WTC11 (cell line): Measurements from ENCODE around the gene RAPGEF5. TPM values are rescaled to one million over a fixed set of nuclear protein-coding genes. Genes with fewer than 3 reads are reported as not detected.

Experiments
- ATAC-seq: fragments of 200-7000 bp; cut with Tn5 transposase; 2 replicates; pipeline ENCODE4 v1.10.0; 2021; ENCODE audit warnings: mild to moderate bottlenecking, moderate library complexity
- CTCF ChIA-PET: fragments of 300-600 bp; sonication (Branson Sonifier 250); formaldehyde crosslinking; loops from one replicate; lab custom pipeline; 2021; ENCODE audit warnings: antibody characterized with exemption; lab: Charles Lee
- POLR2A ChIA-PET: fragments of 350-600 bp; sonication (Branson Sonifier 250); formaldehyde crosslinking; loops from one replicate; lab custom pipeline; 2021; ENCODE audit warnings: antibody characterized with exemption; lab: Charles Lee
- DNase-seq: peaks from one replicate; pipeline ENCODE4 v3.0.0; 2021; ENCODE audit warnings: low spot score
- H3K27ac Mint-ChIP-seq: 2 replicates; pipeline ENCODE4 v1.8.0; 2021; ENCODE audit warnings: mixed read lengths
- H3K27me3 Mint-ChIP-seq: 2 replicates; pipeline ENCODE4 v1.8.0; 2021; ENCODE audit warnings: low read depth, mild to moderate bottlenecking, moderate library complexity, mixed read lengths
- H3K36me3 Mint-ChIP-seq: 2 replicates; pipeline ENCODE4 v1.8.0; 2021; ENCODE audit warnings: mixed read lengths
- H3K4me1 Mint-ChIP-seq: 2 replicates; pipeline ENCODE4 v1.8.0; 2022; ENCODE audit warnings: mixed read lengths
- H3K4me3 Mint-ChIP-seq: 2 replicates; pipeline ENCODE4 v1.8.0; 2021; ENCODE audit warnings: mild to moderate bottlenecking, moderate library complexity, mixed read lengths
- H3K9me3 Mint-ChIP-seq: 2 replicates; pipeline ENCODE4 v1.8.0; 2021; ENCODE audit warnings: mixed read lengths
- JAZF1 ChIP-seq: fragments of 250-450 bp; sonication (Bioruptor Pico); IDR thresholded peaks from 2 replicates; pipeline ENCODE4 v1.9.0; 2021; ENCODE audit warnings: moderate library complexity, mild to moderate bottlenecking, inconsistent platforms
- MXD4 ChIP-seq: fragments of 250-450 bp; sonication (Bioruptor Pico); IDR thresholded peaks from 2 replicates; pipeline ENCODE4 v1.8.0; 2021; ENCODE audit warnings: mild to moderate bottlenecking, moderate library complexity, borderline replicate concordance
- NR3C1 ChIP-seq: sonication (generic); formaldehyde crosslinking; conservative IDR thresholded peaks from 2 replicates; pipeline ENCODE4 v1.8.1; 2023; ENCODE audit warnings: low read depth, mild to moderate bottlenecking, missing genetic modification reagents
- OVOL2 ChIP-seq: fragments of 250-450 bp; sonication (Bioruptor Pico); IDR thresholded peaks from 2 replicates; pipeline ENCODE4 v1.9.0; 2021; ENCODE audit warnings: mild to moderate bottlenecking, borderline replicate concordance
- RORB ChIP-seq: fragments of 250-450 bp; sonication (Bioruptor Pico); IDR thresholded peaks from 2 replicates; pipeline ENCODE4 v1.9.0; 2021; ENCODE audit warnings: mild to moderate bottlenecking
- SMAD4 ChIP-seq: sonication (generic); formaldehyde crosslinking; IDR thresholded peaks from 2 replicates; pipeline ENCODE4 v1.8.0; 2022; ENCODE audit warnings: mild to moderate bottlenecking, missing genetic modification reagents
- TEAD4 ChIP-seq: sonication (generic); formaldehyde crosslinking; IDR thresholded peaks from 2 replicates; pipeline ENCODE4 v1.8.0; 2022; ENCODE audit warnings: mild to moderate bottlenecking, missing genetic modification reagents
- ZNF396 ChIP-seq: fragments of 250-450 bp; sonication (Bioruptor Pico); IDR thresholded peaks from 2 replicates; pipeline ENCODE4 v1.8.0; 2021; ENCODE audit warnings: mild to moderate bottlenecking, moderate library complexity, borderline replicate concordance
- total RNA-seq: library from RNA; stranded (reverse); gene quantifications from 3 replicates; pipeline ENCODE4 v1.2.3, GENCODE V29; 2021
- TF ChIP-seq, protein P1 (sequence below): sonication (generic); formaldehyde crosslinking; IDR thresholded peaks from 2 replicates; pipeline ENCODE4 v1.8.1; 2023; ENCODE audit warnings: mild to moderate bottlenecking, missing genetic modification reagents
- TF ChIP-seq, protein P2 (sequence below): sonication (generic); formaldehyde crosslinking; conservative IDR thresholded peaks from 2 replicates; pipeline ENCODE4 v1.8.1; 2022; ENCODE audit warnings: mild to moderate bottlenecking, missing genetic modification reagents
- TF ChIP-seq, protein P3 (sequence below): sonication (generic); formaldehyde crosslinking; conservative IDR thresholded peaks from 2 replicates; pipeline ENCODE4 v1.8.1; 2023; ENCODE audit warnings: mild to moderate bottlenecking, low read depth, missing genetic modification reagents, moderate library complexity
- TF ChIP-seq, protein P4 (sequence below): sonication (generic); formaldehyde crosslinking; IDR thresholded peaks from 2 replicates; pipeline ENCODE4 v1.8.0; 2023; ENCODE audit warnings: missing genetic modification reagents, mild to moderate bottlenecking, borderline replicate concordance
- TF ChIP-seq, protein P5 (sequence below): fragments of 250-450 bp; sonication (Bioruptor Pico); conservative IDR thresholded peaks from 2 replicates; pipeline ENCODE4 v1.9.0; 2021; ENCODE audit warnings: mild to moderate bottlenecking
- TF ChIP-seq, protein P6 (sequence below): sonication (generic); formaldehyde crosslinking; IDR thresholded peaks from 2 replicates; pipeline ENCODE4 v1.8.1; 2023; ENCODE audit warnings: mild to moderate bottlenecking, missing genetic modification reagents, borderline replicate concordance
- TF ChIP-seq, protein P7 (sequence below): sonication (generic); formaldehyde crosslinking; IDR thresholded peaks from 2 replicates; pipeline ENCODE4 v1.8.1; 2022; ENCODE audit warnings: missing genetic modification reagents, borderline replicate concordance

The RAPGEF5 gene
- total RNA-seq, 1 experiment from 2014 or later: 12.3 TPM

DNA sequence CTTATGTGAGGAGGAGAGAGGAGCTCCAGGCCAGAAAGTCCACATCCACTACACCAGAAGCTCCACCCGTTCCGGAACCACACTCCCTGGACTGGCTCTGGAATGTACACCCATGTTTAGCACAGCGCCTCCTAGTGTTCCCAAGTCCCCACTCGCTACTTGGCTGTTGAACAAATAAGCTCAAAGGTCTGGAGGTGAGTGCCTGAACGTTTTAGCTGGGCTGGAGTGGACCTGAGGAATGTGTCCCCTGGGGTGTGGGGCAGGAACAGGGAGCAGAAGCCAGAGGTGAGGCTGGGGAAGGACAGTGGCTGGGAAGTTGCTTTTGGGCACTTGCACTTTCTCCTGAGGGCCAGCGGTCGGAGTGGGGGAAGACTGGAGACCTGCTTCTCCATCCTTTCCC lies 247.2 kb downstream of the RAPGEF5 start (continued):
- TF ChIP-seq, protein P1, sequence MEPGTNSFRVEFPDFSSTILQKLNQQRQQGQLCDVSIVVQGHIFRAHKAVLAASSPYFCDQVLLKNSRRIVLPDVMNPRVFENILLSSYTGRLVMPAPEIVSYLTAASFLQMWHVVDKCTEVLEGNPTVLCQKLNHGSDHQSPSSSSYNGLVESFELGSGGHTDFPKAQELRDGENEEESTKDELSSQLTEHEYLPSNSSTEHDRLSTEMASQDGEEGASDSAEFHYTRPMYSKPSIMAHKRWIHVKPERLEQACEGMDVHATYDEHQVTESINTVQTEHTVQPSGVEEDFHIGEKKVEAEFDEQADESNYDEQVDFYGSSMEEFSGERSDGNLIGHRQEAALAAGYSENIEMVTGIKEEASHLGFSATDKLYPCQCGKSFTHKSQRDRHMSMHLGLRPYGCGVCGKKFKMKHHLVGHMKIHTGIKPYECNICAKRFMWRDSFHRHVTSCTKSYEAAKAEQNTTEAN (CRISPR knock-in tag): no peak
- TF ChIP-seq, protein P2, sequence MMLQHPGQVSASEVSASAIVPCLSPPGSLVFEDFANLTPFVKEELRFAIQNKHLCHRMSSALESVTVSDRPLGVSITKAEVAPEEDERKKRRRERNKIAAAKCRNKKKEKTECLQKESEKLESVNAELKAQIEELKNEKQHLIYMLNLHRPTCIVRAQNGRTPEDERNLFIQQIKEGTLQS (CRISPR knock-in tag): no peak
- TF ChIP-seq, protein P3, sequence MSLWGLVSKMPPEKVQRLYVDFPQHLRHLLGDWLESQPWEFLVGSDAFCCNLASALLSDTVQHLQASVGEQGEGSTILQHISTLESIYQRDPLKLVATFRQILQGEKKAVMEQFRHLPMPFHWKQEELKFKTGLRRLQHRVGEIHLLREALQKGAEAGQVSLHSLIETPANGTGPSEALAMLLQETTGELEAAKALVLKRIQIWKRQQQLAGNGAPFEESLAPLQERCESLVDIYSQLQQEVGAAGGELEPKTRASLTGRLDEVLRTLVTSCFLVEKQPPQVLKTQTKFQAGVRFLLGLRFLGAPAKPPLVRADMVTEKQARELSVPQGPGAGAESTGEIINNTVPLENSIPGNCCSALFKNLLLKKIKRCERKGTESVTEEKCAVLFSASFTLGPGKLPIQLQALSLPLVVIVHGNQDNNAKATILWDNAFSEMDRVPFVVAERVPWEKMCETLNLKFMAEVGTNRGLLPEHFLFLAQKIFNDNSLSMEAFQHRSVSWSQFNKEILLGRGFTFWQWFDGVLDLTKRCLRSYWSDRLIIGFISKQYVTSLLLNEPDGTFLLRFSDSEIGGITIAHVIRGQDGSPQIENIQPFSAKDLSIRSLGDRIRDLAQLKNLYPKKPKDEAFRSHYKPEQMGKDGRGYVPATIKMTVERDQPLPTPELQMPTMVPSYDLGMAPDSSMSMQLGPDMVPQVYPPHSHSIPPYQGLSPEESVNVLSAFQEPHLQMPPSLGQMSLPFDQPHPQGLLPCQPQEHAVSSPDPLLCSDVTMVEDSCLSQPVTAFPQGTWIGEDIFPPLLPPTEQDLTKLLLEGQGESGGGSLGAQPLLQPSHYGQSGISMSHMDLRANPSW (CRISPR knock-in tag): no peak

DNA sequence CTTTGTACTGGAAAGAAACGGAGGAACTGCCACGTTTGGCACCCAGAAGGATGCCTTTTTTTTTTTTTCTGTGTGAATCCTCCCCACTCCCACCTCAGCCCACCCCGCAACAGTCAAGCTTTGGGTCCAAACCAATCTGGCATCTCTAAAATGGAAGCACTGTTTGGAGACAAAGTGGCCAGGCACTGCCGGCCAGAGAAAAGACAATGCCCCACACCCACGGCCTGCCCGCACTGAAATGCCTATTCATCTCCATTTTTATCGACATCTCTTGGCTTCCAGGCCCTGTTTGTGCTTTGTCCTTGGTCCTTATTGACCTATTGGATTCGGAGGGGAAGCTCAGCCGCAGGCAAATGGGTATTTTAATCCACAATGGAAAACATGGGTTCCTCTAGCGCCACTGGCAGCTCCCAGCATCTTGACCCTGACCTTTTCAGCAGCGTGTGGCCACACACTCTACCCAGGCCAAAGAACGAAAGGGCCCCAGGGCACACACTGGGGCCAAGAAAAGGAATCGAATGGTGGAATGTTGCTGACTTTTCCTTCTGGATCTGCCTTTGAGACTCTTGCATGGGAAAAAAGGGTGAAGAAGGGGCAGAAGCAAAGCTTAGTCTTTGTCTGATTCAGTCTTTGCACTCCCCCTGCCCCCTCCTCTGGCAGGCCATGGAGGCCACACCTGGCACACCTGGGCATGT lies 248.7 kb downstream of the RAPGEF5 start:
- Mint-ChIP-seq H3K4me3 (no peak overlapping the region), H3K27me3 (peaks cover 3% of the 10 kb centered on the region), H3K4me1 (peaks cover 6% of the 10 kb centered on the region), H3K9me3 (no peaks in the 10 kb centered on the region), H3K36me3 (no peaks in the 10 kb centered on the region), H3K27ac (no peak overlapping the region)
- ATAC-seq (no peak), DNase-seq (no peak)
- no peak for TF ChIP-seq ZNF396 (CRISPR knock-in tag)
- TF ChIP-seq, protein P4, sequence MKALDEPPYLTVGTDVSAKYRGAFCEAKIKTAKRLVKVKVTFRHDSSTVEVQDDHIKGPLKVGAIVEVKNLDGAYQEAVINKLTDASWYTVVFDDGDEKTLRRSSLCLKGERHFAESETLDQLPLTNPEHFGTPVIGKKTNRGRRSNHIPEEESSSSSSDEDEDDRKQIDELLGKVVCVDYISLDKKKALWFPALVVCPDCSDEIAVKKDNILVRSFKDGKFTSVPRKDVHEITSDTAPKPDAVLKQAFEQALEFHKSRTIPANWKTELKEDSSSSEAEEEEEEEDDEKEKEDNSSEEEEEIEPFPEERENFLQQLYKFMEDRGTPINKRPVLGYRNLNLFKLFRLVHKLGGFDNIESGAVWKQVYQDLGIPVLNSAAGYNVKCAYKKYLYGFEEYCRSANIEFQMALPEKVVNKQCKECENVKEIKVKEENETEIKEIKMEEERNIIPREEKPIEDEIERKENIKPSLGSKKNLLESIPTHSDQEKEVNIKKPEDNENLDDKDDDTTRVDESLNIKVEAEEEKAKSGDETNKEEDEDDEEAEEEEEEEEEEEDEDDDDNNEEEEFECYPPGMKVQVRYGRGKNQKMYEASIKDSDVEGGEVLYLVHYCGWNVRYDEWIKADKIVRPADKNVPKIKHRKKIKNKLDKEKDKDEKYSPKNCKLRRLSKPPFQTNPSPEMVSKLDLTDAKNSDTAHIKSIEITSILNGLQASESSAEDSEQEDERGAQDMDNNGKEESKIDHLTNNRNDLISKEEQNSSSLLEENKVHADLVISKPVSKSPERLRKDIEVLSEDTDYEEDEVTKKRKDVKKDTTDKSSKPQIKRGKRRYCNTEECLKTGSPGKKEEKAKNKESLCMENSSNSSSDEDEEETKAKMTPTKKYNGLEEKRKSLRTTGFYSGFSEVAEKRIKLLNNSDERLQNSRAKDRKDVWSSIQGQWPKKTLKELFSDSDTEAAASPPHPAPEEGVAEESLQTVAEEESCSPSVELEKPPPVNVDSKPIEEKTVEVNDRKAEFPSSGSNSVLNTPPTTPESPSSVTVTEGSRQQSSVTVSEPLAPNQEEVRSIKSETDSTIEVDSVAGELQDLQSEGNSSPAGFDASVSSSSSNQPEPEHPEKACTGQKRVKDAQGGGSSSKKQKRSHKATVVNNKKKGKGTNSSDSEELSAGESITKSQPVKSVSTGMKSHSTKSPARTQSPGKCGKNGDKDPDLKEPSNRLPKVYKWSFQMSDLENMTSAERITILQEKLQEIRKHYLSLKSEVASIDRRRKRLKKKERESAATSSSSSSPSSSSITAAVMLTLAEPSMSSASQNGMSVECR (CRISPR knock-in tag): no peak
- TF ChIP-seq, protein P5, sequence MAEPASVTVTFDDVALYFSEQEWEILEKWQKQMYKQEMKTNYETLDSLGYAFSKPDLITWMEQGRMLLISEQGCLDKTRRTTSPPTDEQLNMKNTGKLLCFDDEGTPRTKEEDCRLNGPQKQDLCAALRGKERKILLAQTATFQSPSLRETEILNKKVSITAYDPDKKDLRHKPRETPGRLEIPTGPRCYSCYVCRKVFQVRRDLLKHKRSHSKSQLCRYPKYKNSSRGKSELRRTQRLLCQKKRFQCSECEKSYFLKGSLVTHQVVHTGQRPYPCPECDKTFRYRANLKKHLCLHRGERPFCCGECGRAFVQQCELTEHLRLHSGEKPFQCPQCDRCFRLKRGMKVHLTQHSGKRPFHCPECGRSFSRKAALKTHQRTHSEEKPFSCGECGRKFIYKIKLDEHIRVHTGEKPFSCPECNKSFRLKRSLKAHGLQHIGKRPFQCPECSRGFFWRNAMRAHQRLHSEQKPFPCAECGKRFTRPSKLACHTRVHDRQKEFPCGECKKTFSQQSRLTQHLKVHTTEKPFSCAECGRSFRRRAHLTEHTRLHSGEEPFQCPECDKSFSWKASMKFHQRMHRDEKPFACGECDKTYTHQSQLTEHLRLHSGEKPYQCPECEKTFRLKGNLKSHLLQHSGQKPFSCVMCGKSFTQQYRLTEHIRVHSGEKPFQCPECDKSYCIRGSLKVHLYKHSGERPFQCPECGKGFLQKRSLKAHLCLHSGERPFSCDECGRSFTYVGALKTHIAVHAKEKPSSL (CRISPR knock-in tag): no peak
- CTCF ChIA-PET: interaction anchor here (0.8 to 3.2 kb wide), 2 partner anchors 25 to 158 kb away, joined by 3 to 31 read pairs; no protein-coding TSS in a partner anchor
- POLR2A ChIA-PET: no interaction called here

DNA sequence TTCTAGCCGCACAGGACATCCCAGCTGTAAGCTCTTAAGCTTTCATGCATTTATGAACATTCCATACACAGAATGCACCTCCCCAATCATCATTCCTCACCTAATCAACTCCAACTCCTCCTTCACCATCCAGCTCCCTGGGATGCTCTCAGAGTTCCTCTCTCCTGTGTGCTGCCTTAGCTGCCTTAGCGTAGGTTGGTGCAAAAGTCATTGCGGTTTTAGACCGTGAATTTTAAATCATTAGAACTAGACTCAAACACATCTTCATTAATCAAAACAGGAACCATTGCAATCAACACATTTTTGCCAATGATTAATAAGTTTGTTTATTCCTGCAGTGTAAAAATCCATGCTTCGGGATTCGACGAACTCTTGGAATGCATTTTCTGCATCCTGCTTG lies 251.4 kb downstream of the RAPGEF5 start:
- no peaks in the 10 kb centered on the region for H3K36me3 Mint-ChIP-seq
- ChIA-PET CTCF (no interaction called here), POLR2A (no interaction called here)
- no peaks in the 10 kb centered on the region for H3K9me3 Mint-ChIP-seq
- DNase-seq (no peak), ATAC-seq (no peak)
- H3K4me1 Mint-ChIP-seq: peaks cover 6% of the 10 kb centered on the region
- peaks cover 6% of the 10 kb centered on the region for H3K27me3 Mint-ChIP-seq
- no peak overlapping the region for H3K27ac Mint-ChIP-seq
- H3K4me3 Mint-ChIP-seq: no peak overlapping the region
- no peak for TF ChIP-seq SMAD4 (CRISPR knock-in tag)
- no peak for TF ChIP-seq RORB (CRISPR knock-in tag)
- TF ChIP-seq JAZF1 (CRISPR knock-in tag): no peak
- no peak for TF ChIP-seq MXD4 (CRISPR knock-in tag)
- TF ChIP-seq, protein P6, sequence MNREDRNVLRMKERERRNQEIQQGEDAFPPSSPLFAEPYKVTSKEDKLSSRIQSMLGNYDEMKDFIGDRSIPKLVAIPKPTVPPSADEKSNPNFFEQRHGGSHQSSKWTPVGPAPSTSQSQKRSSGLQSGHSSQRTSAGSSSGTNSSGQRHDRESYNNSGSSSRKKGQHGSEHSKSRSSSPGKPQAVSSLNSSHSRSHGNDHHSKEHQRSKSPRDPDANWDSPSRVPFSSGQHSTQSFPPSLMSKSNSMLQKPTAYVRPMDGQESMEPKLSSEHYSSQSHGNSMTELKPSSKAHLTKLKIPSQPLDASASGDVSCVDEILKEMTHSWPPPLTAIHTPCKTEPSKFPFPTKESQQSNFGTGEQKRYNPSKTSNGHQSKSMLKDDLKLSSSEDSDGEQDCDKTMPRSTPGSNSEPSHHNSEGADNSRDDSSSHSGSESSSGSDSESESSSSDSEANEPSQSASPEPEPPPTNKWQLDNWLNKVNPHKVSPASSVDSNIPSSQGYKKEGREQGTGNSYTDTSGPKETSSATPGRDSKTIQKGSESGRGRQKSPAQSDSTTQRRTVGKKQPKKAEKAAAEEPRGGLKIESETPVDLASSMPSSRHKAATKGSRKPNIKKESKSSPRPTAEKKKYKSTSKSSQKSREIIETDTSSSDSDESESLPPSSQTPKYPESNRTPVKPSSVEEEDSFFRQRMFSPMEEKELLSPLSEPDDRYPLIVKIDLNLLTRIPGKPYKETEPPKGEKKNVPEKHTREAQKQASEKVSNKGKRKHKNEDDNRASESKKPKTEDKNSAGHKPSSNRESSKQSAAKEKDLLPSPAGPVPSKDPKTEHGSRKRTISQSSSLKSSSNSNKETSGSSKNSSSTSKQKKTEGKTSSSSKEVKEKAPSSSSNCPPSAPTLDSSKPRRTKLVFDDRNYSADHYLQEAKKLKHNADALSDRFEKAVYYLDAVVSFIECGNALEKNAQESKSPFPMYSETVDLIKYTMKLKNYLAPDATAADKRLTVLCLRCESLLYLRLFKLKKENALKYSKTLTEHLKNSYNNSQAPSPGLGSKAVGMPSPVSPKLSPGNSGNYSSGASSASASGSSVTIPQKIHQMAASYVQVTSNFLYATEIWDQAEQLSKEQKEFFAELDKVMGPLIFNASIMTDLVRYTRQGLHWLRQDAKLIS (CRISPR knock-in tag): no peak
- no peak for TF ChIP-seq NR3C1 (CRISPR knock-in tag)
- TF ChIP-seq TEAD4 (CRISPR knock-in tag): no peak
- TF ChIP-seq, protein P7, sequence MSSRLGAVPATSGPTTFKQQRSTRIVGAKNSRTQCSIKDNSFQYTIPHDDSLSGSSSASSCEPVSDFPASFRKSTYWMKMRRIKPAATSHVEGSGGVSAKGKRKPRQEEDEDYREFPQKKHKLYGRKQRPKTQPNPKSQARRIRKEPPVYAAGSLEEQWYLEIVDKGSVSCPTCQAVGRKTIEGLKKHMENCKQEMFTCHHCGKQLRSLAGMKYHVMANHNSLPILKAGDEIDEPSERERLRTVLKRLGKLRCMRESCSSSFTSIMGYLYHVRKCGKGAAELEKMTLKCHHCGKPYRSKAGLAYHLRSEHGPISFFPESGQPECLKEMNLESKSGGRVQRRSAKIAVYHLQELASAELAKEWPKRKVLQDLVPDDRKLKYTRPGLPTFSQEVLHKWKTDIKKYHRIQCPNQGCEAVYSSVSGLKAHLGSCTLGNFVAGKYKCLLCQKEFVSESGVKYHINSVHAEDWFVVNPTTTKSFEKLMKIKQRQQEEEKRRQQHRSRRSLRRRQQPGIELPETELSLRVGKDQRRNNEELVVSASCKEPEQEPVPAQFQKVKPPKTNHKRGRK (CRISPR knock-in tag): no peak
- no peak for TF ChIP-seq OVOL2 (CRISPR knock-in tag)
